ENCODE measurements around the gene NOXO1.

- TF ChIP-seq CTCF (IDR thresholded peaks at IDR 0.05) (no peak), POLR2A (IDR thresholded peaks at IDR 0.05) (no peak)
Observed at GRCh38 chr16:1991135-1991551, 9.9 kb upstream of the NOXO1 start.

All from lower leg skin (tissue), 3 donors.